ENCODE data around the gene MRLN.
"Not testable (repeated sequence)": the region's sequence is repeated elsewhere in the genome, so short reads cannot be mapped to it uniquely, and the experiment has no call there.

- not testable (repeated sequence) for TF ChIP-seq ELF4 (IDR thresholded peaks at IDR 0.05); NFRKB (IDR thresholded peaks at IDR 0.05); ZNF384 (IDR thresholded peaks at IDR 0.05); SP1 (IDR thresholded peaks at IDR 0.05); FOXM1 (IDR thresholded peaks at IDR 0.05; ENCODE audit: borderline replicate concordance); L3MBTL2 (conservative IDR thresholded peaks at IDR 0.05); SUZ12 (IDR thresholded peaks at IDR 0.05); BHLHE40 (IDR thresholded peaks at IDR 0.05; ENCODE audit: borderline replicate concordance)
These were observed 24.1 kb downstream of the MRLN start for GRCh38 chr10:59729167-59729566.
